C4-2B (cell line): ENCODE results near the gene GTF2H4.

Experiments
- H3K27ac ChIP-seq: fragments of 450-650 bp; 2 replicates; pipeline ENCODE4 v1.5.1; 2017
- CTCF ChIP-seq: fragments of 450-650 bp; conservative IDR thresholded peaks from 2 replicates; pipeline ENCODE4 v1.5.1; 2017; ENCODE audit warnings: mild to moderate bottlenecking
- ZFX ChIP-seq: fragments of 450-650 bp; IDR thresholded peaks from 2 replicates; pipeline ENCODE4 v1.6.1; 2017

The GTF2H4 gene

GRCh38 chr6:30884521-30885480, 23.2 kb upstream of the GTF2H4 start:
- peak overlapping the region; percentile 94 for H3K27ac ChIP-seq
- no peak for TF ChIP-seq ZFX
- TF ChIP-seq CTCF: no peak

GRCh38 chr6:30885481-30885998, 22.5 kb upstream of the GTF2H4 start:
- TF ChIP-seq CTCF: no peak
- no peak for TF ChIP-seq ZFX
- peak overlapping the region; percentile 94 for H3K27ac ChIP-seq

- peak overlapping the region; percentile 94 for H3K27ac ChIP-seq
- TF ChIP-seq ZFX (no peak), CTCF (no peak)
Measured at GRCh38 chr6:30885999-30886896, 21.8 kb upstream of the GTF2H4 start.

GRCh38 chr6:30886897-30887255, 21.1 kb upstream of the GTF2H4 start:
- TF ChIP-seq ZFX: no peak
- no peak for TF ChIP-seq CTCF
- H3K27ac ChIP-seq: peak overlapping the region; percentile 94

- H3K27ac ChIP-seq: no peak overlapping the region
- TF ChIP-seq CTCF: no peak
- no peak for TF ChIP-seq ZFX
Measured at GRCh38 chr6:30887901-30888815, 19.8 kb upstream of the GTF2H4 start.

GRCh38 chr6:30888816-30889495, 19.1 kb upstream of the GTF2H4 start:
- no peak overlapping the region for H3K27ac ChIP-seq
- TF ChIP-seq CTCF (no peak), ZFX (no peak)
